ENCODE data around the gene TRIM69.
"Not testable (repeated sequence)": the region's sequence is repeated elsewhere in the genome, so short reads cannot be mapped to it uniquely, and the experiment has no call there.

Gene TRIM69

GRCh38 chr15:44729408-44730127, 6.8 kb upstream of the TRIM69 start:
- DNase-seq: peak in 29 of 42 donors; percentile 16 to 76 (median 50)
- intact Hi-C loops (cut with DNase I): loop anchor here (2.0 to 5.0 kb wide), 2 partner anchors 19 to 67 kb away; partner anchors contain the start of genes B2M, PATL2 and SPG11

GRCh38 chr15:44734839-44735481, 1.4 kb upstream of the TRIM69 start:
- intact Hi-C loops (cut with DNase I): loop anchor here (5.0 kb wide), 1 partner anchor 73 kb away; the partner anchor contains the start of gene SPG11
- no peak for DNase-seq

GRCh38 chr15:44735482-44736180, 697 bp upstream of the TRIM69 start:
- no peak for DNase-seq
- intact Hi-C loops (cut with DNase I): no loop called here

- DNase-seq: no peak
- intact Hi-C loops (cut with DNase I): no loop called here
These were observed 2.1 kb downstream of the TRIM69 start for GRCh38 chr15:44738340-44738984.

- DNase-seq; intact Hi-C loops (cut with DNase I): not testable (repeated sequence)
These were observed 3.0 kb downstream of the TRIM69 start for GRCh38 chr15:44739222-44739847.

GRCh38 chr15:44743454-44743853, 7.1 kb downstream of the TRIM69 start:
- DNase-seq; intact Hi-C loops (cut with DNase I): not testable (repeated sequence)

GRCh38 chr15:44753345-44753744, 17.0 kb downstream of the TRIM69 start:
- DNase-seq: no peak
- intact Hi-C loops (cut with DNase I): no loop called here

GRCh38 chr15:44763187-44763586, 26.9 kb downstream of the TRIM69 start:
- DNase-seq: no peak
- intact Hi-C loops (cut with DNase I): no loop called here

GRCh38 chr15:44763848-44764247, 27.5 kb downstream of the TRIM69 start:
- no peak for DNase-seq
- intact Hi-C loops (cut with DNase I): no loop called here

- intact Hi-C loops (cut with DNase I): no loop called here
- DNase-seq: no peak
These were observed 28.7 kb downstream of the TRIM69 start for GRCh38 chr15:44765036-44765435.

- DNase-seq: no peak
- intact Hi-C loops (cut with DNase I): no loop called here
These were observed 33.2 kb downstream of the TRIM69 start for GRCh38 chr15:44769521-44769920.

GRCh38 chr15:44770715-44771114, 34.4 kb downstream of the TRIM69 start:
- DNase-seq; intact Hi-C loops (cut with DNase I): not testable (repeated sequence)

GRCh38 chr15:44775953-44776352, 39.6 kb downstream of the TRIM69 start:
- peak; percentile 8 to 86 (median 69) for DNase-seq
- intact Hi-C loops (cut with DNase I): no loop called here

- no peak for DNase-seq
- intact Hi-C loops (cut with DNase I): no loop called here
These were observed 43.4 kb downstream of the TRIM69 start for GRCh38 chr15:44779761-44780160.

- no peak for DNase-seq
- intact Hi-C loops (cut with DNase I): no loop called here
These were observed 44.3 kb downstream of the TRIM69 start for GRCh38 chr15:44780608-44781007.

- intact Hi-C loops (cut with DNase I): no loop called here
- DNase-seq: no peak
These were observed 44.9 kb downstream of the TRIM69 start for GRCh38 chr15:44781128-44781810.

- intact Hi-C loops (cut with DNase I): no loop called here
- DNase-seq: no peak
These were observed 46.2 kb downstream of the TRIM69 start for GRCh38 chr15:44782516-44782915.

GRCh38 chr15:44784918-44785274, 48.6 kb downstream of the TRIM69 start:
- intact Hi-C loops (cut with DNase I): not testable (repeated sequence)

GRCh38 chr15:44788748-44789147, 52.4 kb downstream of the TRIM69 start:
- DNase-seq: no peak
- intact Hi-C loops (cut with DNase I): no loop called here

More at GRCh38 chr15:44784918-44785274, 48.6 kb downstream of the TRIM69 start:
- DNase-seq: not testable (repeated sequence)
